ENCODE data around the gene TAGAP. TPM values are rescaled to one million over a fixed set of nuclear protein-coding genes. Genes with fewer than 3 reads are reported as not detected.

Gene TAGAP
- total RNA-seq, 2 experiments from 2014 or later = 245 to 261 TPM

- H3K27me3 ChIP-seq (ENCODE audit: control insufficient read depth in 1 of 2, insufficient read depth in 2 of 2, low read length in 2 of 2) = no peaks in the 10 kb centered on the region
- Mint-ChIP-seq H3K4me1 (ENCODE audit: low read depth) (peaks cover 11% of the 10 kb centered on the region), H3K27me3 (no peaks in the 10 kb centered on the region), H3K9me3 (no peaks in the 10 kb centered on the region), H3K27ac (no peak overlapping the region), H3K36me3 (ENCODE audit: low read depth) (no peaks in the 10 kb centered on the region), H3K4me3 (no peak overlapping the region)
- DNase-seq = no peak
- intact Hi-C loops (cut with DNase I, micrococcal nuclease) = no loop called here
- no peak for ATAC-seq (ENCODE audit: poor library complexity)
- no peaks in the 10 kb centered on the region for H3K9me3 ChIP-seq (ENCODE audit: control insufficient read depth in 1 of 2, insufficient read depth in 1 of 2, low read length in 2 of 2)
- CTCF ChIA-PET = no interaction called here
- H3K4me3 ChIP-seq (ENCODE audit: low read length) = no peak overlapping the region
- no peak overlapping the region for H3K27ac ChIP-seq (ENCODE audit: low read depth in 1 of 2, low read length in 2 of 2)
- H3K4me1 ChIP-seq (ENCODE audit: insufficient read depth, low read length) = peaks cover 11% of the 10 kb centered on the region
- no peaks in the 10 kb centered on the region for H3K36me3 ChIP-seq (ENCODE audit: insufficient read depth, low read length)
- no peak for TF ChIP-seq CTCF (IDR thresholded peaks at IDR 0.05)
- POLR2A ChIA-PET = no interaction called here
Measured at GRCh38 chr6:159084493-159085091, 39.8 kb upstream of the TAGAP start.

- intact Hi-C loops (cut with DNase I, micrococcal nuclease) = no loop called here
- H3K4me3 Mint-ChIP-seq = no peak overlapping the region
- CTCF ChIA-PET = no interaction called here
- no peaks in the 10 kb centered on the region for H3K27me3 Mint-ChIP-seq
- H3K36me3 Mint-ChIP-seq (ENCODE audit: low read depth) = no peaks in the 10 kb centered on the region
- H3K4me1 ChIP-seq (ENCODE audit: insufficient read depth, low read length) = peaks cover 11% of the 10 kb centered on the region
- no peak overlapping the region for H3K27ac ChIP-seq (ENCODE audit: low read depth in 1 of 2, low read length in 2 of 2)
- POLR2A ChIA-PET = no interaction called here
- no peak for TF ChIP-seq CTCF (IDR thresholded peaks at IDR 0.05)
- H3K9me3 ChIP-seq (ENCODE audit: control insufficient read depth in 1 of 2, insufficient read depth in 1 of 2, low read length in 2 of 2) = no peaks in the 10 kb centered on the region
- H3K27me3 ChIP-seq (ENCODE audit: control insufficient read depth in 1 of 2, insufficient read depth in 2 of 2, low read length in 2 of 2) = no peaks in the 10 kb centered on the region
- H3K4me1 Mint-ChIP-seq (ENCODE audit: low read depth) = peaks cover 15% of the 10 kb centered on the region
- ATAC-seq (ENCODE audit: poor library complexity) (no peak), DNase-seq (no peak)
- H3K9me3 Mint-ChIP-seq = no peaks in the 10 kb centered on the region
- H3K36me3 ChIP-seq (ENCODE audit: insufficient read depth, low read length) = no peaks in the 10 kb centered on the region
- no peak overlapping the region for H3K4me3 ChIP-seq (ENCODE audit: low read length)
- H3K27ac Mint-ChIP-seq = no peak overlapping the region
Measured at GRCh38 chr6:159083146-159083545, 38.4 kb upstream of the TAGAP start.

GRCh38 chr6:159082039-159082815, 37.4 kb upstream of the TAGAP start:
- CTCF ChIA-PET = interaction anchor here (1.2 kb wide), 1 partner anchor 21 kb away, joined by 4 read pairs; no protein-coding TSS in a partner anchor
- no peak for DNase-seq

More at GRCh38 chr6:159082039-159082815, 37.4 kb upstream of the TAGAP start:
- no peak overlapping the region for H3K4me3 ChIP-seq (ENCODE audit: low read length)
- H3K4me1 Mint-ChIP-seq (ENCODE audit: low read depth) = peaks cover 19% of the 10 kb centered on the region
- no peak overlapping the region for H3K27ac ChIP-seq (ENCODE audit: low read depth in 1 of 2, low read length in 2 of 2)
- H3K27me3 Mint-ChIP-seq = no peaks in the 10 kb centered on the region
- no peaks in the 10 kb centered on the region for H3K36me3 Mint-ChIP-seq (ENCODE audit: low read depth)
- H3K27ac Mint-ChIP-seq = no peak overlapping the region
- H3K9me3 ChIP-seq (ENCODE audit: control insufficient read depth in 1 of 2, insufficient read depth in 1 of 2, low read length in 2 of 2) = no peaks in the 10 kb centered on the region
- no peaks in the 10 kb centered on the region for H3K27me3 ChIP-seq (ENCODE audit: control insufficient read depth in 1 of 2, insufficient read depth in 2 of 2, low read length in 2 of 2)
- H3K36me3 ChIP-seq (ENCODE audit: insufficient read depth, low read length) = no peaks in the 10 kb centered on the region
- intact Hi-C loops (cut with DNase I, micrococcal nuclease) = no loop called here
- POLR2A ChIA-PET = no interaction called here
- no peak for ATAC-seq (ENCODE audit: poor library complexity)
- no peak overlapping the region for H3K4me3 Mint-ChIP-seq
- no peak for TF ChIP-seq CTCF (IDR thresholded peaks at IDR 0.05)
- H3K9me3 Mint-ChIP-seq = no peaks in the 10 kb centered on the region
- H3K4me1 ChIP-seq (ENCODE audit: insufficient read depth, low read length) = peaks cover 16% of the 10 kb centered on the region

Data from CD4-positive, alpha-beta T cell (primary cell).